ENCODE data around the gene ROR2. TPM values are rescaled to one million over a fixed set of nuclear protein-coding genes. Genes with fewer than 3 reads are reported as not detected.

ROR2 gene
- total and polyA plus RNA-seq, 2 of the 8 experiments (the other 6 are each of a cell fraction or from before 2014, with no cell fraction given) = 2.7 to 4.3 TPM

DNA sequence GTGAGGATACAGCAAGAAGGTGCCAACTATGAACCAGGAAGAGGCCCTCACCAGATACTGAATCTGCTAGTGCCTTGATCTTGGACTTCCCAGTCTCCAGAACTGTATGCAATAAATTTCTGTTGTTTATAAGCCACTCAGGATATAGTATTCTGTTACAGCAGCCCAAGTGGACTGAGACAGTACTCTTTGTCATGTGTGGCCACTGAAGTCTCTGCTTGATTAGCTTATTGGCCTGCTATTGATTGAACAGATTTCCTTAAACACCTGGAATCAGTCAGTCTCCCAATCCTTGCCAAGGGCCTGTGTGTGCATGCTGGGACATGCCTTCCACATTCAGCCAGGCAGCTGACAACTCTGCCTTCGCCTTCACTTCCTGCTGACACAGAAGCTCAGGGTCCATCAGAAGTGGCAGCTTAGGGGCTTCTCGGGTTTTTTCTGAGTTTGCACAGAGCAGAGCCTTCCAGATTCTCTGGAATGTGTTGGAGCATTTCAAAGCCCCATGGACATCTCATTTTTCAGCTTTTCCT is 13.7 kb upstream of the ROR2 start:
- Histone ChIP-seq H2BK20ac (ENCODE audit: low read length) (no peak overlapping the region), H3K79me1 (ENCODE audit: low read depth, low read length) (no peaks in the 10 kb centered on the region), H3K23ac (ENCODE audit: insufficient read length) (no peak overlapping the region), H3K4me2 (ENCODE audit: insufficient read depth in 1 of 2, low read depth in 2 of 2, low read length in 2 of 2) (no peak overlapping the region), H2AFZ (ENCODE audit: low read length) (no peak overlapping the region), H3K4me1 (replicated peaks in 1 of 4; ENCODE audit: control insufficient read depth in 3 of 4, insufficient read depth in 4 of 4, low read length in 3 of 4) (peaks cover 0 to 3% (median 0%) of the 10 kb centered on the region in 4 experiments; a peak in 1 of 7 replicates), H3K4ac (replicated peaks; ENCODE audit: insufficient read length, low read depth, low read length) (no peak overlapping the region), H3K79me2 (ENCODE audit: control insufficient read depth in 1 of 2, insufficient read depth in 2 of 2, low read length in 2 of 2) (no peaks in the 10 kb centered on the region), H2BK120ac (replicated peaks; ENCODE audit: low read depth, low read length) (no peak overlapping the region), H2BK15ac (ENCODE audit: low read length) (no peak overlapping the region), H3K9ac (replicated peaks in 1 of 4; ENCODE audit: extremely low read depth in 1 of 4, low read depth in 3 of 4, low read length in 3 of 4) (no peak overlapping the region), H3K27ac (ENCODE audit: low read depth, low read length) (no peak overlapping the region), H3K14ac (ENCODE audit: insufficient read length) (no peak overlapping the region), H4K5ac (ENCODE audit: insufficient read length, low read depth, low read length) (no peak overlapping the region), H4K8ac (ENCODE audit: extremely low read depth, insufficient read depth, low read length) (no peak overlapping the region), H3K18ac (ENCODE audit: extremely low read depth, low read length) (no peak overlapping the region), H3K9me3 (ENCODE audit: insufficient read depth in 2 of 2, low read depth in 1 of 2, low read length in 1 of 2) (peaks cover 0 to 4% of the 10 kb centered on the region in 2 experiments; a peak in 1 of 4 replicates), H2BK5ac (ENCODE audit: low read depth, low read length) (peak overlapping the region; percentile 3; the same call in 1 of the 2 replicates), H4K91ac (replicated peaks; ENCODE audit: insufficient read length, low read length) (no peak overlapping the region), H4K20me1 (replicated peaks in 1 of 2; ENCODE audit: control insufficient read depth in 1 of 2, insufficient read depth in 2 of 2, low read length in 2 of 2) (no peaks in the 10 kb centered on the region), H3K23me2 (ENCODE audit: low read depth, low read length) (no peaks in the 10 kb centered on the region), H3K27me3 (replicated peaks in 1 of 4; ENCODE audit: control insufficient read depth in 3 of 4, extremely low read depth in 1 of 4, insufficient read depth in 3 of 4, low read length in 3 of 4) (no peaks in the 10 kb centered on the region), H2AK5ac (ENCODE audit: low read depth, low read length) (no peak overlapping the region), H3K4me3 (ENCODE audit: extremely low read depth in 1 of 4, insufficient read depth in 2 of 4, low read depth in 3 of 4, low read length in 4 of 4) (no peak overlapping the region), H3K56ac (replicated peaks; ENCODE audit: insufficient read length, low read depth, low read length) (no peak overlapping the region), H3K36me3 (ENCODE audit: control insufficient read depth in 2 of 4, insufficient read depth in 4 of 4, low read length in 3 of 4) (no peaks in the 10 kb centered on the region), H2BK12ac (ENCODE audit: low read depth, low read length) (no peak overlapping the region)
- 78% methylated on average over 2 of the region's 2 CpGs; no CpG with 5 or more reads in 1 of the 2 experiments for WGBS, 2 experiments (ENCODE audit: extremely low coverage in 1 of 2, insufficient coverage in 1 of 2, insufficient read length in 1 of 2, insufficient replicate concordance in 2 of 2, low coverage in 1 of 2, low lambda C conversion rate in 2 of 2, missing lambda C conversion rate in 1 of 2)
- DNase-seq (ENCODE audit: low read depth in 1 of 2, low spot score in 2 of 2) (no peak), FAIRE-seq (no peak)
- ChIA-PET CTCF (ENCODE audit: partially characterized antibody) (interaction anchor here (0.6 to 2.3 kb wide), 7 partner anchors 9 to 202 kb away, joined by 3 to 20 read pairs (median 5); no protein-coding TSS in a partner anchor), POLR2A (ENCODE audit: partially characterized antibody) (no interaction called here)
- TF ChIP-seq CHD1 (IDR thresholded peaks at IDR 0.05; ENCODE audit: low read depth, low read length) = no peak
- no peak for TF ChIP-seq FOSL1 (IDR thresholded peaks at IDR 0.05; ENCODE audit: insufficient read depth, low read depth, low read length)
- no peak for TF ChIP-seq YY1 (IDR thresholded peaks at IDR 0.05; ENCODE audit: low read depth, low read length)
- TF ChIP-seq SAP30 (IDR thresholded peaks at IDR 0.05; ENCODE audit: insufficient read depth, insufficient replicate concordance, low read length) = no peak
- no peak for TF ChIP-seq CTCF (IDR thresholded peaks at IDR 0.05; ENCODE audit: control extremely low read depth in 1 of 3, insufficient read depth in 1 of 3, low read depth in 1 of 3, low read length in 3 of 3)
- no peak for TF ChIP-seq SIN3A (conservative IDR thresholded peaks at IDR 0.05 in 1 of 2, IDR thresholded peaks at IDR 0.05 in 1 of 2; ENCODE audit: low read depth in 1 of 2, low read length in 2 of 2)
- no peak for TF ChIP-seq TEAD4 (IDR thresholded peaks at IDR 0.05; ENCODE audit: low read depth, low read length)

All from H1 (cell line).